Measurements from ENCODE around the gene RRM2.
"Not testable (repeated sequence)": the region's sequence is repeated elsewhere in the genome, so short reads cannot be mapped to it uniquely, and the experiment has no call there.

RRM2 gene

GRCh38 chr2:10145519-10146357 lies 23.2 kb downstream of the RRM2 start:
- Histone ChIP-seq H3K79me2 (ENCODE audit: insufficient read depth, low read depth) (no peaks in the 10 kb centered on the region), H3K4me2 (no peak overlapping the region), H2AFZ (ENCODE audit: low read depth) (no peak overlapping the region), H3K4me3 (IDR thresholded peaks at IDR 0.05; ENCODE audit: insufficient read depth, low read depth, low read length) (no peak overlapping the region), H3K9ac (no peak overlapping the region), H4K20me1 (ENCODE audit: insufficient read depth) (no peaks in the 10 kb centered on the region), H3K36me3 (ENCODE audit: insufficient read depth) (no peaks in the 10 kb centered on the region), H3K27ac (no peak overlapping the region), H3K4me1 (ENCODE audit: low read depth, poor library complexity, severe bottlenecking) (no peaks in the 10 kb centered on the region), H3K27me3 (ENCODE audit: insufficient read depth, low read depth) (no peaks in the 10 kb centered on the region)
- TF ChIP-seq CTCF (conservative IDR thresholded peaks at IDR 0.05; ENCODE audit: low read depth, low read length) = no peak

- no peak overlapping the region for H3K27ac ChIP-seq
- H3K79me2 ChIP-seq (ENCODE audit: insufficient read depth, low read depth) = no peaks in the 10 kb centered on the region
- H3K9ac ChIP-seq = no peak overlapping the region
- H4K20me1 ChIP-seq (ENCODE audit: insufficient read depth) = no peaks in the 10 kb centered on the region
- H3K27me3 ChIP-seq (ENCODE audit: insufficient read depth, low read depth) = no peaks in the 10 kb centered on the region
- H3K4me2 ChIP-seq = no peak overlapping the region
- TF ChIP-seq CTCF (conservative IDR thresholded peaks at IDR 0.05; ENCODE audit: low read depth, low read length) = no peak
- H2AFZ ChIP-seq (ENCODE audit: low read depth) = no peak overlapping the region
- H3K36me3 ChIP-seq (ENCODE audit: insufficient read depth) = no peaks in the 10 kb centered on the region
- no peak overlapping the region for H3K4me3 ChIP-seq (IDR thresholded peaks at IDR 0.05; ENCODE audit: insufficient read depth, low read depth, low read length)
- H3K4me1 ChIP-seq (ENCODE audit: low read depth, poor library complexity, severe bottlenecking) = no peaks in the 10 kb centered on the region
Measured at GRCh38 chr2:10146366-10147005, 23.9 kb downstream of the RRM2 start.

GRCh38 chr2:10147050-10147660 lies 24.6 kb downstream of the RRM2 start:
- H4K20me1 ChIP-seq (ENCODE audit: insufficient read depth); H3K79me2 ChIP-seq (ENCODE audit: insufficient read depth, low read depth); H3K4me3 ChIP-seq (IDR thresholded peaks at IDR 0.05; ENCODE audit: insufficient read depth, low read depth, low read length): not testable (repeated sequence)

GRCh38 chr2:10148268-10148667 lies 25.7 kb downstream of the RRM2 start:
- H3K27ac ChIP-seq = no peak overlapping the region
- no peak overlapping the region for H3K4me3 ChIP-seq (IDR thresholded peaks at IDR 0.05; ENCODE audit: insufficient read depth, low read depth, low read length)
- H3K79me2 ChIP-seq (ENCODE audit: insufficient read depth, low read depth) = no peaks in the 10 kb centered on the region
- no peak overlapping the region for H2AFZ ChIP-seq (ENCODE audit: low read depth)
- no peaks in the 10 kb centered on the region for H3K4me1 ChIP-seq (ENCODE audit: low read depth, poor library complexity, severe bottlenecking)
- H4K20me1 ChIP-seq (ENCODE audit: insufficient read depth) = no peaks in the 10 kb centered on the region
- H3K27me3 ChIP-seq (ENCODE audit: insufficient read depth, low read depth) = no peaks in the 10 kb centered on the region
- H3K9ac ChIP-seq = no peak overlapping the region
- TF ChIP-seq CTCF (conservative IDR thresholded peaks at IDR 0.05; ENCODE audit: low read depth, low read length) = no peak
- H3K4me2 ChIP-seq = no peak overlapping the region
- H3K36me3 ChIP-seq (ENCODE audit: insufficient read depth) = no peaks in the 10 kb centered on the region

More at GRCh38 chr2:10147050-10147660, 24.6 kb downstream of the RRM2 start:
- H3K4me1 ChIP-seq (ENCODE audit: low read depth, poor library complexity, severe bottlenecking); H3K27me3 ChIP-seq (ENCODE audit: insufficient read depth, low read depth); H3K4me2 ChIP-seq; H3K36me3 ChIP-seq (ENCODE audit: insufficient read depth); H3K27ac ChIP-seq; H2AFZ ChIP-seq (ENCODE audit: low read depth); H3K9ac ChIP-seq: not testable (repeated sequence)

Measured in KMS-11 (cell line).